GDM1 (cell line): ENCODE results near the gene LHPP.
"Not testable (repeated sequence)": the region's sequence is repeated elsewhere in the genome, so short reads cannot be mapped to it uniquely, and the experiment has no call there.

Experiments used
- DNase-seq: peaks from one replicate; lab custom pipeline; 2025; lab: John Stamatoyannopoulos, UW

Gene LHPP

DNA sequence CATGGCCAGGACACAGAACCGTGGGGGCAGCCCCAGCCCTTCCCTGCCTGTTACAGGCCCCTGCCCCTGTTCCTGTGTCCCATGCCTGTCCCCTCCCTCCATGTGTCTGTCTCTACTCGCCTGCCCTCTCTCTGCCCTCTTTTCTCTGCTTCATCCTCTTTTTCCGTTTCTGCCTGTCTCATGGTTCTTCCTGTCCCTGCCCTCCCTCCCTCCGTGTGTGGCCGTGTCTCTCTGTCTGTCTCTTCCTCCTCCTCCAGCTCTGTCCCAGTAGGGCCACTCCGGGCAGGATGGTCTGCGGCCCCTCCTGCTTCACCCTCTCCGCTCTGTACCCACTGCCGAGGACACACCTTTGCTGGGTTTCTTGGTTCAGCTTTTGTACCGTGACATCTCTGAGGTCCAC lies 145.2 kb downstream of the LHPP start:
- no peak for DNase-seq

- DNase-seq = no peak
Measured at GRCh38 chr10:124607693-124608092, 146.1 kb downstream of the LHPP start.

- no peak for DNase-seq
Measured at GRCh38 chr10:124608093-124608721, 146.6 kb downstream of the LHPP start.

DNA sequence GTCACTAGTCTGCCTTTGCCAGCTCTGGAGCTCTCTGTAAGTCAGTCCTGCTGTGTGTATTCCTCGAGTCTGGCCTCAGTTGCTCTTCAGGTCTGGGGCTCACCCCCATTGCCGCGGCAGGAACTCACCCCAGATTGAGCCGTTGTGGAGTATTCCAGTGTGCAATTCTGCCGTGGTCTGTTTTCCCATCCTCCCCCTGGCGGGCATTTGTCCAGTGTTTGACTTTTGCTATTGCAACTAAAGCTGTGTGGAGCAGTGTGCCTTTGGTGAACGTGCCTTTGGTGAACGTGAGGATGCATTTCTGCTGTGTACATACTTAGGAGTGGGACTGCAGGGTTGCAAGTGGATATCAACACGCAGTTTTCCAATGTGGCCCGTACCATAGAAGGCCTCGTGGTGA lies 148.1 kb downstream of the LHPP start:
- DNase-seq = no peak

DNA sequence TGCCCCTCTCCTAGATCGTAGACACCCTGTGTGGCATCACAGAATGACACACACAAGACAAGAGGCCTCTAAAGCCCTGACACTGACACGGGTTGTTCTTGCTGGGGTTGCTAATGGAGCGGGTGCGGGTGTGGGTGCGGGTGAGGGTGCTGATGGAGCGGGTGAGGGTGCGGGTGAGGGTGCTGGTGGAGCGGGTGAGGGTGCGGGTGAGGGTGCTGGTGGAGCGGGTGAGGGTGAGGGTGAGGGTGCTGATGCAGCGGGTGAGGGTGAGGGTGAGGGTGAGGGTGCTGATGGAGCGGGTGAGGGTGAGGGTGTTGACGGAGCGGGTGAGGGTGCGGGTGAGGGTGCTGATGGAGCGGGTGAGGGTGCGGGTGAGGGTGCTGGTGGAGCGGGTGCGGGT lies 148.6 kb downstream of the LHPP start:
- not testable (repeated sequence) for DNase-seq

GRCh38 chr10:124610851-124611250 lies 149.2 kb downstream of the LHPP start:
- not testable (repeated sequence) for DNase-seq

DNA sequence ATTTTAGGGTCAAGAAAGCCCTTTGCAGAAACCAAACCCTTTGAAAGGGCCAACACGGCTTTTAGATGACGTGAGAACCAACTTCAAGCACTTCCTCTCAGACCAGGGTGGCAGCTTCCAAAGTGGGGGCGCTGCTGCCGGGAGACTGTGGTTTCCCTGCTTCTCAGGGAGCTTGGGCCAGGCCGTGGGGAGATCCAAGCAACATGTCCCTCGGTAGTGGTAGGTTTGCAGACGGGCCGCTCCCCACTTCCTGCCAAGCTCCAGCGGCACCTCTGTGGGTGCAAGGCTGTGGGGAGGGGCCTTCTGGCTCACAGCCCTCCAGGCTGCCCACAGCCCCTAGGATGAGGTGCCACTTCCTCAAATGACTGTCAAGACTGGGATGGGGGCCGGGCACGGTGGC lies 150.1 kb downstream of the LHPP start:
- DNase-seq = peak; percentile 87

DNA sequence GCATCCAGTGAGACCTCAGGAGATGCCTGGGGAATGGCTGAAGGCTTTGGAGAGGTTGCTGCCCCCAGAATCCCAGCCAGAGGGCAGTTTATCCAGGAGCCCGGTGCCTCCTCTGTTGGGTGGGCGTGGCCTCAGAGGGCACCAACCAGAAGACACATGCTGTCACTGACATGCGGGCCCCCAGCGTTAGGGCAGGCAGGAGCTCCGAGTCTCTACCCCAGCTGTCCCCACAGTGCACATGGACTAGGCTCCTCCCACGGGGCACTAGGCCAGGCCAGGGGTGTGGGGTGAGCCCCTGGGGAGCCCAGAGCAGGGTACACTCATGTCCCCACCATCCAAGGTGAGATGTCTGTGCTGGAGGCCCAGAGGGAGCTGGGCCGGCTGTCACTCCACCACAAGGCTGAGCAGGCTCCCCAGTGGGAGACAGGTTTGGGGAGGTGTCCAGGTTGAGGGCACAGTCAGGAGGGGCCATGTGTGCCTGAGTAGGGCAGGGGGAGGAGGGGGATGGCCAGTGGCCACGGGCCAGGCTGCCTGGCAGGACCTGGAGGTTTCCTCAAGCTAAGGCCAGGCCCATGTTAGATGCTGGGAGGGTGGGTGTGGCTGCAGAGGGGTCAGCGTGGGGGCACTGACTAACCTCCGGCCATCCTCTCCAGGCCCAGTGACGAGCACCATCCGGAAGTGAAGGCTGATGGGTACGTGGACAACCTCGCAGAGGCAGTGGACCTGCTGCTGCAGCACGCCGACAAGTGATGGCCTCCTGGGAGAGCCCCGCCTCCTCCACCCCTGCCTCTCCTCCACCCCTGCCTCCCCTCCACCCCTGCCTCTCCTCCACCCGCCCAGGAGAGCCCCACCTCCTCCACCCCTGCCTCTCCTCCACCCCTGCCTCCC lies 151.2 kb downstream of the LHPP start:
- no peak for DNase-seq

GRCh38 chr10:124614003-124614659 lies 152.5 kb downstream of the LHPP start:
- DNase-seq = no peak

DNA sequence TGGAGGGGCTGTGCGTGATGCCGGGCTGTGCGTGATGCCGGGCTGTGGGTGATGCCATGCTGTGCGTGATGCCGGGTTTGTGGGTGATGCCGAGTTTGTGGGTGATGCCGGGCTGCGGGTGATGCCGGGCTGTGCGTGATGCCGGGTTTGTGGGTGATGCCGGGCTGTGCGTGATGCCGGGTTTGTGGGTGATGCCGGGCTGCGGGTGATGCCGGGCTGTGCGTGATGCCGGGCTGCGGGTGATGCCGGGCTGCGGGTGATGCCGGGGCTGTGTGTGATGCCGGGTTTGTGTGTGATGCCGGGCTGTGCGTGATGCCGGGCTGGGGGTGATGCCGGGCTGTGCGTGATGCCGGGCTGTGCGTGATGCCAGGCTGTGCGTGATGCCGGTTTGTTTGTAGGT lies 153.6 kb downstream of the LHPP start:
- DNase-seq = no peak

DNA sequence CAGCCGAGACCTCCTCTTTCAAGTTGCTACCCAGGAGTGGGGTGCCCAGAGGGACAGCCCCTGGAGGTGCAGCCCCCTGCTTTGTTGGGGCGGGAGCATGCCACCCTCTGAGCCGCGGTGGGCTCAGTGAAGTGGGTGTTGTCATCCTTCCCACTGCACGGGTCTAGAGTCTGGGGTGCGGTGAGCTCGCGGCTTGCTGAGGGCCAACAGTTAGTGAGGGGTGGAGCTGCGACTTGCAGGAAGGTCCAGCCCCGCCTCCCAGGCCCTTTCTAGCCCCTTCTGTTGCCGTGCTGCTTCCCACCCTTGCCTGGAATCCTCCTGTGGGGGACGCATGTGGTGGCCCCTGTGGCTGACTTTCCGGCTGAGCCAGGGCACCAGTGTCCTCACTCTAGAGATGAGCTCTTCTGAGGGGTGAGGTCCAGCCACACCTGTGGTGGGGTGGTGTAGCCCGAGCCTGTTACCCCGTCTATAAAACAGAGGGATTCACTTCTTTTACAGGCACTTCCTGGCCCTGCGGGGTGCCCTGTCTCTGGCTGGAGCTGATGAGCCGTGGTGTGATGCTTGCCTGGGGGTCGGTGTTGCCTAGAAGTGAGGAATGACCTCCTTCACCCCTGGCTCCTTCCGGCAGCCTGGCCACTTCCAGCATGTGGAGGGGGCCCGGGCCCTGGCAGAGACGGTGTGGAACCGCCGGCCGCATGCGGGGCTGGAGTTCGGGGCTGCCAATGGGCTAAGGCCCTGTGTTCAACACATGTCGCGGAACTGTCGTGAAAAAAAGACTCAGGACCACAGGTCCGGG lies 154.6 kb downstream of the LHPP start:
- no peak for DNase-seq

DNA sequence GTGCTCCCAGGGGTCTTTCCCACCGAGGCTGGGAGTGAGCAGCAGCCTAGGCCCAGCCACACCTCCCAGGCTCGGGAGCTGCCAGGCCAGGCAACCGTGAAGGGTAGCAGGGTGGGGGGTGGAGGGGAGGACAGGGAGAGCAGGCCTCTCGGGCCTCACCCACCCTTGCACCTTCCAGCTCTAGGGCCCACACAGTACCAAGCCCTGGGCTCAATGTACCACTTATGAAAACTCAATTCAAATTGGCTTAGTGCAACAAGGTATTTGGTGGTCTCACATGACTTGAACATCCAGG lies 155.2 kb downstream of the LHPP start:
- DNase-seq = no peak

DNA sequence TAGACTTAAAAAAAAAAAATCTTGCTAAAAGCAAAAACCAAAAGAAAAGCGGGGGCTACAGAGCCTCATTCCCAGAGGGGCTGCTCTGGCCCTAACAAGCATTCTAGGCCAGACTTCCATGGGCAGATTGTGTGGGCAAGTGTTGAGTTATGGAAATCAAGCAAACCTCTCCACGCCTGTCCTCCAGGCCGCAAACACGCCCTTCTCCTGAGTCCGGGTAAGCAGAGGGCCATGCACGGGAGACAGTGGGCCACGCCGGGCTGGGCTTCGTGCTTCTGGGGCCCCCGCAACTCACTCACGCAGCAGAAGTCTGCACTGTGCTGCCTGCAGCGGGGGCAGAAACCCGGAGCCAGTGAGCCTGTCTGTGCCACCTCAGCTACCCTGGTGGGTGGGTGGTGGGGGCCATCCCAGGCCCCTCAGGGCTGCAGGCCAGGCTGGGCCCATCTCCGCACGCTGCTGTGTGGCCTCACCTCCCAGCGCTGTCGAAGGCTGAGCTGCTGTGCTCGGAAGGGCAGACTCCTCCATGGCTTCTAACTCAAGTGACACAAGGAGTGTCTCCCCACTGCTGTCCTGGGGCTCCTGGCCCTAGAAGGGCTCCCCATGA lies 156.9 kb downstream of the LHPP start:
- DNase-seq = no peak

GRCh38 chr10:124619195-124619594 lies 157.6 kb downstream of the LHPP start:
- DNase-seq = peak; percentile 73

DNA sequence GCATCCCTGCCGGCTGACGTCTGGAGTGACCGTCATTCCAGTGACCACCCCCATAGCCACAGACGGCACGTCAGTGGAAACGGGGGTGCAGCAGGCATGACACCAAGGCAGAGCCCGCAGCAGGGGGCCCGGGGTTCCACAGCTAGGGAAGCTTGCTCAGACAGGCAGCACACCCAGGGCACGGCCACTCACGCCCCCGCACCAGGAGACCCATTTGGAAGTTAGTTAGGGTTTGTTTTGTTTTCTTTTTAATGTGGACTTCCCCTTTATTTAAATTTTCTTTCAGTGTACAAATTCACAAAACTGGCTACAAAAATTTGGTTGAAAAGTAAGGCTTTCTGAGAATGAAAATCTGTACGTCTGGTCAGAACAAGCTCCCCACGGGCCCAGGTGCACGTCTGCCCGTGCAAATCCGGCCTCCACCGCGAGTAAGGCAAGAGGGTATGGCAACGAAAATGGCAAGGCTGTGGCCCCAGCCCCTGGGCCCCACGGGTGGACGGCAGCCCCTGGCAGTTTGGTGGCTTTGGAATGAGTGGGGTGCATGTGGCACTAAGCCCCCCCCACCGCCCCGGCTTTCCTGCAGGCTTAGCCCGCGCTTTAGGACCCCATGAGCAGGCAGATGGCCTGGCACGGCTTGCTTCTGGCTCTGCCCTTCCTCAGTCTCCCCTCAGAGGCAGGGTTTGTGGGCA lies 158.3 kb downstream of the LHPP start:
- no peak for DNase-seq

- no peak for DNase-seq
Measured at GRCh38 chr10:124621637-124622036, 160.0 kb downstream of the LHPP start.

GRCh38 chr10:124622158-124622557 lies 160.5 kb downstream of the LHPP start:
- DNase-seq = no peak

GRCh38 chr10:124622866-124623536 lies 161.4 kb downstream of the LHPP start:
- no peak for DNase-seq

GRCh38 chr10:124624006-124624405 lies 162.4 kb downstream of the LHPP start:
- DNase-seq = no peak

- no peak for DNase-seq
Measured at GRCh38 chr10:124624466-124624865, 162.8 kb downstream of the LHPP start.

GRCh38 chr10:124624895-124625294 lies 163.3 kb downstream of the LHPP start:
- no peak for DNase-seq
